GDM1 (cell line): ENCODE results near the gene NFIA.

Experiments
- DNase-seq: peaks from one replicate; lab custom pipeline; 2025; lab: John Stamatoyannopoulos, UW

The NFIA gene

GRCh38 chr1:61434276-61434675, 351.9 kb downstream of the NFIA start:
- DNase-seq, result no peak

GRCh38 chr1:61435226-61435625, 352.9 kb downstream of the NFIA start:
- no peak for DNase-seq

GRCh38 chr1:61436016-61436415, 353.7 kb downstream of the NFIA start:
- DNase-seq, result no peak

- no peak for DNase-seq
These were observed 354.2 kb downstream of the NFIA start for GRCh38 chr1:61436491-61437120.

- no peak for DNase-seq
These were observed 356.9 kb downstream of the NFIA start for GRCh38 chr1:61439234-61439633.

- no peak for DNase-seq
These were observed 359.4 kb downstream of the NFIA start for GRCh38 chr1:61441723-61442262.

- DNase-seq, result no peak
These were observed 360.2 kb downstream of the NFIA start for GRCh38 chr1:61442544-61442943.

GRCh38 chr1:61444288-61444687, 361.9 kb downstream of the NFIA start:
- DNase-seq, result no peak

GRCh38 chr1:61445269-61445825, 363.0 kb downstream of the NFIA start:
- no peak for DNase-seq

- no peak for DNase-seq
These were observed 364.2 kb downstream of the NFIA start for GRCh38 chr1:61446531-61446991.

- no peak for DNase-seq
These were observed 365.0 kb downstream of the NFIA start for GRCh38 chr1:61447106-61447967.

- DNase-seq, result no peak
These were observed 365.6 kb downstream of the NFIA start for GRCh38 chr1:61447968-61448430.

GRCh38 chr1:61448914-61449313, 366.6 kb downstream of the NFIA start:
- no peak for DNase-seq

GRCh38 chr1:61449410-61449809, 367.0 kb downstream of the NFIA start:
- no peak for DNase-seq

- DNase-seq, result no peak
These were observed 368.1 kb downstream of the NFIA start for GRCh38 chr1:61450454-61450853.

- DNase-seq, result no peak
These were observed 368.7 kb downstream of the NFIA start for GRCh38 chr1:61450872-61451571.

GRCh38 chr1:61451572-61451968, 369.2 kb downstream of the NFIA start:
- DNase-seq, result no peak

GRCh38 chr1:61452176-61453035, 370.0 kb downstream of the NFIA start:
- no peak for DNase-seq

GRCh38 chr1:61453111-61453961, 371.0 kb downstream of the NFIA start:
- peak; percentile 10 for DNase-seq

GRCh38 chr1:61455400-61455799, 373.0 kb downstream of the NFIA start:
- no peak for DNase-seq
